GM19328 (cell line): Measurements from ENCODE around the gene VCP.

Experiments
- ATAC-seq: cut with Tn5 transposase; IDR thresholded peaks from one replicate; pipeline ENCODE4 v1.9.1; 2021; ENCODE audit warnings: mild to moderate bottlenecking, moderate library complexity; ENCODE audit not compliant: unreplicated experiment

VCP gene

DNA sequence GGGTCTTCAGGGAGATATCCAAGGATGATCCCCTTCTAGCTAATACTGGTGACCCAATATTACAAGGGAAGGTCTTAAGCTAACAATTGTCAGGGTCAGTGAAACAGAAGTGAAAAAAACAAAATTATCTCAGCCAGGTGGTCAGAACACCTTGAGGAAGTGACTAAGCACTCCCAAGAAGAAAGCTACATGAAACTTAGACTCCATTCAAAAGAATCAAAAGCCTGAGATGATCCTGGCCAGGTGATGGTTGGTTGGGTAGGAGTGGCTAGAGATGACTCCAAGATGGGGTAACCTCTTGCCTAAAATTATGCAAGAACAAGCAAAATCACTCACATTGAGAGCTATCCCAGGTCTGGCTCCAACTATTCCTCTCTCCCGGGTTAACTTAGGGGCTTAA is 5.4 kb downstream of the VCP start:
- ATAC-seq, result no peak

GRCh38 chr9:35060548-35061207 is 11.7 kb downstream of the VCP start:
- no peak for ATAC-seq

GRCh38 chr9:35059438-35059837 is 13.0 kb downstream of the VCP start:
- ATAC-seq, result no peak

- no peak for ATAC-seq
Observed at GRCh38 chr9:35057271-35057620, 15.2 kb downstream of the VCP start.

DNA sequence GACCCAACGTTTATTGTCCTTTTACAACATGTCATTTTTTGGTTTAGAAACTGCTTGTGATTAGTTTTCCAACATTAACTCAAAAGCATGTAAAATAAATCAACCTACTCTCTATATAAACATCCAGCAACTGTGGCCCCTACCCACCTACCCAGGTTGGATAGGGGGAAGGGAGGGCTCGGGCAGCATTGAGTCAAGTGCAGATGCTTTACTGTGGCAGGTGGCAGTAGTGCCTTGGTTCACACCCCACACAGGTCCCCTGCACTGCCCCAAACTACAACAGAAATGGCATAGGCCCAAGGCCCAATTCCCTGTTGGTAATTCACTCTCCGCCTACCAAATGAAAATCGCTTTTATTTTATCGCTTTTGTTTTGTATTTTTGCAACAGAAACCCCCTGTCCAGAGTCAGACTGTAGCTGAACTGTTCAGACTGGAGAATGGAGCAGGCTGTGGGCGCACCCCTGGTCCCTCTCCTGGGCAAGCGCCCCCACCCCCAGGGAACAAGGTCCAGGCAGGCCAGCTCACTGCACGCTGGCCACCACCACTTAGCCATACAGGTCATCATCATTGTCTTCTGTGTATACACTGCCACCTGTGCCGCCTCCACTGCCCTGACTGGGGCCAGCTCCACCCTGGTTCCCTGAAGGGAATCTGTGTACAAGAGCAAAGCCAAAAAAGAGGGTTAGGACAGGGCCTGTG is 15.7 kb downstream of the VCP start:
- no peak for ATAC-seq

DNA sequence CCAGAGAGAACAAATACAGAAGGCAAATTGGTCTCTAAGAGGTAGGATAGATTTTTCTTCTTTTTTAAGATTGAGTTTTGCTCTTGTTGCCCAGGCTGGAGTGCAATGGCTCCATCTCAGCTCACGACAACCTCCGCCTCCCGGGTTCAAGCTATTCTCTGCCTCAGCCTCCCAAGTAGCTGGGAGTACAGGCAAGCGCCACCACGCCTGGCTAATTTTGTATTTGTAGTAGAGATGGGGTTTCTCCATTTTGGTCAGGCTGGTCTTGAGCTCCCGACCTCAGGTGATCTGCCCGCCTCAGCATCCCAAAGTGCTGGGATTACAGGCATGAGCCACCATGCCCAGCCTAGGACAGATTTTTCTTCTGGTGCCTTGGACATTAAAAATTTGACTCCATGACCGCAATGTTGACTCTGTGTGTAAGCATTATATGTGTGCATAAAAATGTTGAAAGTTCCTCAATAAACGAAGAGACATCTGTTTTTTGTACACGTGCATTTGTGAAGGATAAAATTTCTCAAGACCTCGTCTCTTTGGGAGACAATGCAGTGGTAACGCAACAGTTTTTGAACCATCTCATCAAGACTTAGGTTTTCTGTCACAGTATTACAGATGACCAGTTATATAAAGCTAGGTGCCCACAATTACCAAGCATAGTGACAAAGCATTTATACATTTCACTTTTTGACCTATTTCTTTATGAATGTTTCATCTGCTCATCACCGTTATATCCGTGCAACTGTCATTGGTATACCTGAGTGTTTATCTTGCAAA is 17.4 kb downstream of the VCP start:
- no peak for ATAC-seq

DNA sequence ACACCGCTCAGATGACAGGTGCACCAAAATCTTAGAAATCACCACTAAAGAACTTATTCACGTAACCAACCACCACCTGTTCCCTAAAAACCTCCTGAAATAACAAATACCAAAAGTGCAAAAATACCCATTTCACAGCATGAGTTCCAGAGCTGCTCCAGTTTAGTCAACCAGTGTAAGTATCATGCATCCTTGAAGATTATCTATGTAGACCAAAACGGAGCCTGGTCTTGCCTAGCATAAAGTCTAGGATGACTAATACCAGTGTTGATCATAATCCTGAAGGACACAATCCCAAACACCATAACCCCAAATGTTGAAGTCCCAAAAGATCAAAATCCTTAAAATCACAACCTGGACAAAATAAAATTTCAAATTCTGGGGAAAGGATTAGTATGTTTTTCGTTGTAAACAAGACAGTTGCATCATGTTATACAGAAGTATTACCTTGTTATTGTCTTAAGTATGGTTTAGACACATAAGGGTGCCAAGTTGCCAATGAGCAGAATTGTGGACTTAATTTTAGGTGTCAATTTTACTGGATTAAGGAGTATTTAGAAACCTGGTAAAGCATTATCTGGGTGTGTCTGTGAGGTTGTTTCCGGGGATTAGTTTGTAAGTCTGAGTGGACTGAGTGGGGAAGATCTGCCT is 18.1 kb downstream of the VCP start:
- ATAC-seq, result no peak

GRCh38 chr9:35051069-35051967 is 21.1 kb downstream of the VCP start:
- no peak for ATAC-seq

DNA sequence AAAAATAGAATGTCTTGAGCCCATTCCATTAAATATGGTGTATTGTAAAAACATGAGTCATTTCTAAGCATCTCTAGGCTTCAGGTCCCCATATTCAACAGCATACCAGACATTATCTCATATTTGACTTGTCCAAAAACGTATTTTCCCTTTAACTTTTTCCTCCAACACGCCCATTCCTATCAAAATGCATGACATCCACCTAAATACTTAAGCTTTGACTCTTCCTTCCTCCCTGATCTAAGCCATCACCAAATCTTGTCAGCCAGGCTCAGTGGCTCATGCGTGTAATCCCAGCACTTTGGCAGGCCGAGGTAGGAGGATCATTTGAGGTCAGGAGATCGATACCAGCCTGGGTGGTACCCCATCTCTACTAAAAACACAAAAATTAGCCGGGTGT is 23.9 kb downstream of the VCP start:
- no peak for ATAC-seq

- ATAC-seq, result no peak
Observed at GRCh38 chr9:35044071-35044470, 28.4 kb downstream of the VCP start.

DNA sequence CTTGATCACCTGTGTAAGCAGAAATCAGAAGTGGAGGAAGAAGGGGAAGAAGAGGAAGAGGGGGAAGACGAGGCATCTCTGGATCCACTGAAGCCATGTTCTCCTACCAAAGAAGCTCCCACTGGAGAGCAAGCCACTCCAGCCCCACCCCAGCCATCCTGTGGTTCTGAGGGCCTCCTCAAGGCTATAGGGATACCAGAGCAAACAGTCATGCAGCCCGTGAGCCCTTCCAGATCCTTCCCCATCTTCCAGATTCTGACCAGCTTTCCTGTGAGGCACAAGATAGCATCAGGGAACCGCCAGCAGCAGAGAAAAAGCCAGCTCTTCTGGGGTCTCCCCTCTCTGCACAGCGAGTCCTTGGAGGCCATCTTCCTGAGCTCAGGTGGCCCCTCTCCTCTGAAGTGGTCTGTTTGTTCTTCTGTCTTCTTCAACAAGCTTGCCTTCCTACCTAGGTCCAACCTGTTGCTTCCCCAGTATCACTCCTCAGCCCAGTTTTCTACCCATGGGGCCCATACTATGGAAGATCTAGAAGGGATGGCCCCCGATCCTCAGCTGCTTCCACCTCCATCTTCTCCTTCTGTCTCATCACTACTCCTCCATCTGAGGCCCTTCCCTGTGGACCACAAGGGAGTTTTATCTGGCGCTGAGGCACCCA is 29.4 kb downstream of the VCP start:
- ATAC-seq, result no peak

- ATAC-seq, result no peak
Observed at GRCh38 chr9:35042081-35042604, 30.3 kb downstream of the VCP start.

GRCh38 chr9:35035851-35036701 is 36.3 kb downstream of the VCP start:
- no peak for ATAC-seq

DNA sequence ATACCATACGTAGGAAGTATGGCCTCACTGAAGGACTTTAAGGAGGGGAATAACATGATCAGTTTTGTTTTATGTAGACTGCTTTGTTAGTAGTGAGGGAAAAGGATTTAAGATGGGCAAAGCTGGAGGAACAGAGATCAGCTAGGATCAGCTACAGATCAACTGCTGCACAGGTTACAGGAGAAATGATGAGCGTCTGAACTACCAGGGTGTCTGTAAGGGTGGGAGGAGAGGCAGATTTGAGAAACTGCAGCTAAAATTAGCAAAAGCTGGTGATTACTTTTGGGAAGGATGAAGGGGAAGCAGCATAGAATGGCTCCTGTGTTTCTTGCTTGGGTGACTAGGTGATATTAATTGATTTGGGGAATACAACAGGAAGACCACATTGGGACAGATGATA is 39.3 kb downstream of the VCP start:
- no peak for ATAC-seq

DNA sequence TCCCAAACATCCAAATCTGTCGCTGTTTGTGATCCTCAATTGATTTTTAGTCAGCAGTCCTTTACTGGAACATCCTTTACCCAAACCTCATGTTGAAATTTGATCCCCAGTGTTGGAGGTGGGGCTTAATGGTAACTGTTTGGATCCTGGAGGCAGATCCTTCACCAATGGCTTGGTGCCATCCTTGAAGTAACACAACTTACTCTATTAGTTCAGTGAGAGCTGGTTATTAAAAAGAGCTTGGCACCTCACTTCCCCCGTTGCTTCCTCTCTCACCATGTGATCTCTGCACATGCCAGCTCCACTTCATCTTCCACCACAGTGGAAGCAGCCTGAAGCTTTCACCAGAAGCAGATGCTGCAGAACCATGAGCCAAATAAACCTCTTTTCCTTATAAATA is 42.6 kb downstream of the VCP start:
- ATAC-seq, result no peak

DNA sequence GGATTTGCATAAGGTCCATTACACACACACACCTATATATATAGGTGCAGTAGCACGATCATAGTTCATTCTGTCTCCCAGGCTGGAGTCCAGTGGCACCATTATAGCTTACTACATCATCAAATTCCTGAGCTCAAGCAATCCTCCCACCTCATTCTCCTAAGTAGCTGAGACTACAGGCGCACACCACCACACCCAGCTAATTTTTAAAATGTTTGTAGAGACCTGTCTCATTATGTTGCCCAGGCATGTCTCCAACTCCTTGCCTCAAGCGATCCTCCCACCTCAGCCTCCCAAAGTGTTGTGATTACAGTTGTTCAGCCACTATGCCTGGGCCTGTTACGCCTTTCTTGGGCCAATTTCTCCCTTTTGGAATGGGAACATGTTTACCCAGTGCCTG is 43.2 kb downstream of the VCP start:
- ATAC-seq, result no peak

GRCh38 chr9:35028341-35028740 is 44.1 kb downstream of the VCP start:
- no peak for ATAC-seq

DNA sequence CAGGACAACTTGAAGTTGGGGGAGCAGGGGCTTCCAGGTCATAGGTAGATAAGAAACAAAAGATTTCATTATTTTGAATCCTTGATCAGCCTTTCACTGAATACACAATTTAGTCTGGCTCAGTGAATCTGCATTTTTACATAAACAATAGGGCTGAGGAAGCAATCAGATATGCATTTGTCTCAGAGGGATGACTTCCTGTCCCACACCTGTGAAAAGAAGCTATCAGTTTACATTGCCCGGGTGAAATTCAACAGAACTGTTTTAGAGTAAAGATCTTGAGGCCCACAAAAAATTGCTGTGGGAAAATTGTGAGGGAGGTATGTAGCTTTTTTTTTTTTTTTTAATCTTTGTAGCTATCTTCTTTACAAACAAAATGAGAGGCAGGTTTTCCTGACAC is 44.6 kb downstream of the VCP start:
- ATAC-seq, result no peak

DNA sequence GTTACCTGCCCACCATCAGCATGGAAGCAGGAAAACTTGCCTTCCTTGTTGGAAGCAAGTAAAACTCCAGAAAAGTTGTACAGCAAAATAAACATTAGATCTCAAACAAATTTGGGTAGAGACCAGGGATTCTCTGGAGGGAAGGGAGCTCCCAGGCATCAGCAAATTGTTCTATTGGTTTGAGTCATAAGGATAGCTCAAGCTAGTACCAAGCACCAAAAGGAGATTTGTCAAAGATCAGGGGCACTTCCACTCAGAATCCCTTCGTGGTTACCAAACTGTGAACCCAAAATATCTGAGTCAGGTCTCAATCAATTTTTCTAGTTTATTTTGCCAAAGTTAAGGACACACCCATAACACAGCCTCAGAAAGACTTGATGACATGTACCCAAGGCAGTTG is 45.1 kb downstream of the VCP start:
- ATAC-seq, result no peak
